Measurements from ENCODE around the gene SRPK1.
"Not testable (repeated sequence)": the region's sequence is repeated elsewhere in the genome, so short reads cannot be mapped to it uniquely, and the experiment has no call there.

Gene SRPK1

DNA sequence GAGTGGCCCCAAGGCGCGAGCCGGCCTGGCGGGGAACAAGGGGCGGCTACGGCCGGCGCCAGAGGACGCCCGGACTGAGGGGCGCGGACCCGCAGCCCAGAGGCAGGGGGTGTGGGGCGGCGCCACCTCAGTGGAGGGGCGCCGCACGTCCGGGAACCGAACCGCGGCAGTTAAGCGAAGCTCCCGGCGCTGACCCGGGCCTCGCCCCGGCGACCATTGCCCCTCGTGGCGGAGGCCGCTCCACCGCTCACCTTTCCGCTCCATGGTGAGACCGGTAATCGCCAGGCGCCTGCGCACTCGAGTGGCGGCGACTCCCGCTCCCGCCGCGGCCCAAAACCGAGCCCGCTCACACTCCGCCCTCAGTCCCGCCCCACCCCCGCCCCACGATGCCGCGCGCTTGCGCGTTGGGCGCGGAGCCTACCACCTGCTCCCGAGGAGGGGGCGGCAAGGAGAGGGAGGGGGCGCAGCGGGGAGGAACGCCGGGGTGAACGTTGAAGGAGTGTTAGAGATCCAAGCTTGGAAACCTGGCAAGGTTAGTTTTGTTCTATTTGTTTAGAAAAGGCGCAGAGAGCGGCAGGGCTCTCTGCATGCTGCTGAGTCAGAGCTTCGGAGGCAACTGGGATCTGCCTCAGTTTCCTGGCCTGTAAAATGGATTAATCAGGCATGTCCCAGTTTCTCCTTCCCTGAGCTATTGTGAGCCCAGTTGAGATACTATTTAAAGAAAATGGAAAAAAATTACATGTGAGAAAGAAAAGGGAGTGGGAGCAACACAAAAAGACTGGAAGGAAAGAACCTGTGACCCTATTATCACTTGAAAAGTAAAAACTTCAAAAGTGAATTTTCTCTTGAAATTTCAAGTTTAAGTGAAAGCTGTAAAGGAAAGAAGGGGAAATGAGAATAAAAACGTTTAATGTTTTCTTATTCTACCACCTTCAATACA, at the start of gene SRPK1:
SRPK1 (minus strand) TSS at position 306 of the 940 bp plus-strand sequence; CDS start at position 264, 42 bp downstream.
- DNase-seq (ENCODE audit: low spot score): peak; percentile 99

DNA sequence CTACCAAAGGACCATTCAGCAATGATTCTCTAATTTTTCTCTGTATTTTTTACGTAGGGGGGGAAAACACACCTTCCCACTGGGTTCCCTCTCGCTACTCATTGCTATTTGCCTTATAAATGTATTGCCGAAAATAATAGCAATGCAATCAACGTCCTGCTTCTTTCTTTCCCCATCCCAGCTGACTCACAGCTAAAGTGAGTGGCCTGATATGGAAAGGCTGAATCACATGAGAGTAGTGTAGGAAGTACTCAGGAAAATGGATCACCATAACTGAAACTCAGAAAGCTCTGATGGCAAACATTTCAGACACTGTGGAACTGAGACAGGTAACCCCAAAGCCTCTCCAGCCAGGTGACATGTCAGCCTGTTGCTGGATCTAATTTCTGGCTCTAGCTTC, 49.3 kb upstream of the SRPK1 start:
- DNase-seq (ENCODE audit: low spot score): no peak

DNA sequence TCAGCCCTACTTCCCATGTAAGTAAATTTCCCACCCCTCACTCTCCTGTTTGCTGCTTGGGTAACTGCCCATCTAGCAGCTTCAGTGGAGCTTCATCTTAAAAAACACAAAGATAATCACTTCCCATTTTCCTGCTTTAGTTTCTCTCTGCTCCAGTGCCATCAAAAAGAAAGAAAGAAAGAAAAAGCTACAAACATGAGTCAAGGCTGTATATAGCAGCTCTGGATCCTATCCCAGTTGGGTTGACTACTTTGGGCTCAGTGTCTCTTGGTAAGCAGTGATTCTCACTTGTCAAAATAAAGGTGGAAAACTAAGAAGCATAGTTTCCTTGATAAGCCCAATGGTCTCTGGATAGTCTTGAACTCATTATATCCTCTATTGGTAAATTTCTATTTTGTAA, 48.7 kb upstream of the SRPK1 start:
- DNase-seq (ENCODE audit: low spot score): no peak

DNA sequence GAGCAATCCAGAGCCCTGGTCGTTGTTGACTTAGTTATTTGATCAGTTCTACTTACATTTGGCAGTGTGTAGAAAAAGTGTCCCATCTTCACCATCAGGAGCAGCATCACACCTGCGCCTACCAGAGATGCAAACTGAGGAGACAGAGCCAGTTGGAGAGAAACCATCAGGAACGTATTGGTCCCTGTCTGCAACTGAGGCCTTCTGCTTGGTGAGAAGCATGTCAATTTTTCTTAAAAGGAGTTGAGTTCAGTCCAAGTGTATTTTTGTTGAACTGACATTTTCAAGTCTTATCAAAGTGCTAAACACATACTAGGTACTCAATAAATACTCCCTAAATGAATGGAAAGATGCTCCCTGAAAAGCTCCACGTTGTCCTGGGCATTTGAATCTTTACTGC, 47.9 kb upstream of the SRPK1 start:
- no peak for DNase-seq (ENCODE audit: low spot score)

DNA sequence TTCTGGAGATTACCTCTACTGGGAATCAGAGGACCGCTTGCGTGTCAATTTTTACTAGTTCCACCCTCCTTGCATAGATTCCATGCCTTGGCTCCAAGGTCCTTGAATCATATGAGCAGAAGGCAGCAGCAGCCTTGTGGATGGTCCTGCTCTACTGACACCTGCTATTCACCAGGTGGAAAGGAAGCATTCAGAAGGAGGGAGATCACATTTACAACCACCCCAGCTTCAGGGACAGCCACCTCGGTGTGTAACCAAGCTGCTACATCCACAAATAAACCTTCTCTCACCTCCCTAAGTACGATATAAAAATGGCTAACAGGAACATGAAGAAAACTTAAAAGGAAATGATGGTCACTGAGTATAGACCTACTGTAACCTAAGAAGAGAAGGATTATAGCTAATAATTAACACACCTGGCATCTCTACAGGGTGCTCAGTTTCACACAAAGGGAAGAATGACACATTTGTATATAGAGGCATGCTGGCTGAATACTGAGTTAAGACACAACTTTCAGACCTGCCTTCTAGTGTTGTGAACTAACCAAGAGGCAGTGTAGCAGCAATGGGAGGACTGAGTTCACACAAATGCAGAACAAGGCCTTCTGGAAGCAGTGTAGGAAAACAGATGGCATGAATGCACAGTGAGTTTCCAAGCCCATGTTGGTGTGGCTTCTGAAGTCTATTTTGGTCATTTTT, 46.3 kb upstream of the SRPK1 start:
- no peak for DNase-seq (ENCODE audit: low spot score)

DNA sequence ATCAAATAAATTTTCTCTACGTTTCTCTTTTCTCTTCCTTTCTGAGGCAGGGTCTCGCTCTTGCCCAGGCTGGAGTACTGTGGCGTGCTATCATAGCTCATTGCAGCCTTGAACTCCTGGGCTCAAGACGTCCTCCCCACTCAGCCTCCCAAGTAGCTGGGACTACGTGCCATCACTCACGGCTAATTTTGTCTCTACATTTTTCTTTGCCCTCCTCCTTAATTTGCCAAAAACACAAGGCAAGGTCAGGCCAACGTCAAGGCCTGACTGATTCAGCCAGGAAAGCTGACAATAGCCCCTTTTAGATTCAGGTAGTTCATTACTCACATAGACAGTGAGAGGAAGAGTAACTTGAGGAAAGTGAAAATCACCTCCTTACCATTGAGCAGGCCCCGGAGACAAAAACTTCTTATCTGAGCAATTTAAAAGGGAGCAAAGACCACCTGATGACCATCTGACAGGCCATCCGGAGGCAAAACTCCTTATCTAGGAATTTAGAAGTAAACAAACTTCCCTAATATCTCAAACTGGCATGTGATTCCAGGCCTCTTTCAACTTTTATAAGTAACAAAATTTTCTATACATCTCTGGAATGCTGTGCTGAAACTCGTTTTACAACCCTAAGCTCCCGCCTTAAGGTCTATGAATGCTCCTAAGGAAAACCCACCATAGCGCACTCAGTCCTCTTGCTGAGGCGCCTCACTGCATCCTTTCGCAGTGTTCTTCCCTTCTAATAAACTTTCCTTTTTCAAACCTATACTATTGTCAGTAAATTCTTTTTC, 42.1 kb upstream of the SRPK1 start:
- no peak for DNase-seq (ENCODE audit: low spot score)

DNA sequence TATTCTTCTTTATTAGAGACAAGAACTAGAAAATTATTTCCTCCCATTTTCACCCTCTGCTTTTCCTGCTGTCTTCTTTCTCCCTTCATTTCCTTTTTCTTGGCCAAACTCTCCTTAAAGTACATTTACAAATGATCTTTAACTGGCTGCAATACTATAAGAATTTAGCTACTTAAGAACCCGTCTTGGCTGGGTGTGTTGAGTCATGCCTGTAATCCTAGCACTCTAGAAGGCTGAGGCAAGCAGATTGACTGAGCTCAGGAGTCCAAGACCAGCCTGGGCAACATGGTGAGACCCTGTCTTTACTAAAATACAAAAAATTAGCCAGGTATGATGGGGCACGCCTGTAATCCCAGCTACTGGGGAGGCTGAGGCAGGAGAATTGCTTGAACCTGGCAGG, 39.3 kb upstream of the SRPK1 start:
- DNase-seq (ENCODE audit: low spot score): no peak

DNA sequence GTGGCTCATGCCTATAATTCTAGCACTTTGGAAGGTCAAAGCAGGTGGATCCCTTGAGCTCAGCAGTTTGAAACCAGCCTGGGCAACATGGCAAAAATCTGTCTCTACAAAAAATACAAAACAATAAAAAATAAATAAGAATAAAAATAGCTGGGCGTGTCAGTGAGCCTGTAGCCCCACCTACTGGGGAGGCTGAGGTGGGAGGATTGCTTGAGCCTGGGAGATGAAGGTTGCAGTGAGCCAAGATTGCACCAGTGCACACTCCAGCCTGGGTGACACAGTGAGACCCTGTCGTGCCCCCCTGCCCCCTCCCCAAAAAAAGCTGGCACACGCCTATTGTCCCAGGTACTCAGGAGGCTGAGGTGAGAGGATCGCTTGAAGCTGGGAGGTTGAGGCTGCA, 35.1 kb upstream of the SRPK1 start:
- no peak for DNase-seq (ENCODE audit: low spot score)

DNA sequence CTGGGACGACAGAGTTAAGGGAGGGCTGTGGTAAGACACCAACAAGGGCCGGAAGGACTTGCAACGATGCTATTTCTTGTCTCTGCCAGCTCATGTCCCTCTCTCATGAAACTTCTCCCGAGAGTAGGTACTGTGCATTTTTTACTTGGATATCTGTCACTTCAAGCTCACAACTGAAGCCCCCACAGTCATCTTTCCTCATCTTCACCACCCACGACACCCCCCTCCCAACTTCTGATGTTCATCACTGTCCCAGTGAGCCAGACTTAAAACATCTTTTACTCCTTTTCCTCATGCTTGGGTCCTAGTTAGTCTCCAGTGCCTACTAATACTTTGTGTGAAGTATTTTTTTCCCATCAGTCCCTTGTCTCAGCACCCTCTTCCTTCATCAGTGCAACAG, 34.6 kb upstream of the SRPK1 start:
- DNase-seq (ENCODE audit: low spot score): no peak

DNA sequence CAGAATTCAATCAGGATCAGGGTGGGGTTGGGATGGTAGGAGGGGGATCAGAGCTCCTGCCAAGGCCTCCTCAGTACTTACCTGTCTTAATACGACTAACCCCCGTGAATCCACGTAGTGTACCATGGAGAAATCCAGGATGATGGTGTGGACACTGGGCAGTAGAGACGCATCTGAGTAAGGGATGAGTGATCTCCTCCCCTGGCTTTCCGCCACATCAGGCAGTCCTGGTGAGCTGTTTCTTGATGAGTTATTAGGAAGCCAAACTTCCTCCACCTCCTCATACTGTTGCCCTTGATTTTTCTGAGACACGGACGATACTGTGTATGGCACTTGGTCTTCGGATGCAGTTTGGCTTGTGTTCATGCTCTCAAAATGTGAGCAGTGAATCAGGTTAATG, 34.2 kb upstream of the SRPK1 start:
- DNase-seq (ENCODE audit: low spot score): no peak

DNA sequence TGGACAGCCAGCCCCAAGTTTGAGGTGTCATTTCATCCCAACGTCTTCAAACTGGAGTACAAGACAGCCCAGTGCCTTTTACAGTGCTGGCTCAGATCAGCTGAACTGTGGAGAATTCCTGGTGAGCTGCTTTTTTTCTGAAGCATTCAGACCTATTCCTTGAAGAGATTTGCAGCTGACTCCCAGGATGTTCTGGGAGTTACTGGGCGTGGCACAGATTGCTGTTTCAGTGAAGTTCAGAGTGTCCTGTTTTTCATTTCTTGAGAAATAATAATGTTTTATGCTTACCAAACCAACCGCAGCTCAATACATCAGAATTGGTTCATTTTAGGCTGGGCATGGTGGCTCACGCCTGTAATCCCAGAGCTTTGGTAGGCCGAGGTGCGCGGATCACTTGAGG, 33.4 kb upstream of the SRPK1 start:
- no peak for DNase-seq (ENCODE audit: low spot score)

DNA sequence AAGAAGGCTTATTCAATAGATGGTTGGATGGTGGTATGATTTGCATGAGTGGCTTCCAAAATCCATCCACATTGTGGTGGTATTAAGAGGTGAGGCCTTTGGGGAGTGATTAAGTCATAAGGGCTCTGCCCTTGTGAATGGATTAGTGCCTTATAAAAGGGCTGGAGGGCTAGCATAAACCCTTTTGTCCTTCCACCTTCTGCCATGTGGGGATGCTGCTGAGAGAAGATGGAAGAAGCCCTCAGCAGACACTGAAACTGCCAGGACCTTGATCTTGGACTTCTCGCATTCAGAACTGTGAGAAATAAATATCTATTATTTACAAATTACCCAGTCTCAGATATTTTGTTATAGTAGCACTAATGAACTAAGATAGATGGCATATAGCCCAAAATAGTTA, 27.8 kb upstream of the SRPK1 start:
- DNase-seq (ENCODE audit: low spot score): no peak

DNA sequence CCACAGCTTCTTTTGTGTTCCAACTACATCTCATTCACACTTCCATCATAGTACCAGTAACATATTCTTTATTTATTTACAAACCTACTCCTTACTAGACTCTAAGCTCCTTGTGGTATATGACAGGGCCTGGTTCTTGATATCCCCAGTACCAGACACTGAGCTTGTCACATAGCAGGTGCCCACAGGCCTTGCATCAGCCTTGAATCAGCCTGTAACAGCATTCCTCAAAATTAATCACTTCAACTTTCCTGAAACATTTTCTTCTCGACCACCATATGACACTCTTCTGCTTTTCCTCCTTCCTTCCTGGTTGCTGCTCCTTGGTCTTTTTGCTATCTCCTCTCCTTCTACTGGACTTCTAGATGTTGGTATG, 24.7 kb upstream of the SRPK1 start:
- no peak for DNase-seq (ENCODE audit: low spot score)

DNA sequence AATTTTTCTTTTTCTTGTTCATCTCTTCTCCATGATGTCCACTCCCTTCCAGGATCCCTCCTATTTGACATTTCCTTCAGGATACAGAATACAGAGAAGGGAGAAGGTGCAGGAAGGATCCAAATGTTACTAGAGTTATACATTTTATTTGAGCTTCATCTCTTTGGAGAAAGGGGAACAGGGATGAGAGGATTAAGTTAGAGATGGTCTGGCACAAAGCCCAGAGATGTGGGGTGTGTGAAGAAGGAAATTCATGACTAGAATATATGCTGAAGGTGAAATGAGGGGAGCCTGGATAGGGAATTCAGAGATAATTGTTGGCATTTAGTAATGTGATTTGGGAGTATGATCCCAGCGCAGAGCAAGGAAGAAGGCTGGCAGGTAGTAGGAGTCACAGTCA, 22.5 kb upstream of the SRPK1 start:
- no peak for DNase-seq (ENCODE audit: low spot score)

DNA sequence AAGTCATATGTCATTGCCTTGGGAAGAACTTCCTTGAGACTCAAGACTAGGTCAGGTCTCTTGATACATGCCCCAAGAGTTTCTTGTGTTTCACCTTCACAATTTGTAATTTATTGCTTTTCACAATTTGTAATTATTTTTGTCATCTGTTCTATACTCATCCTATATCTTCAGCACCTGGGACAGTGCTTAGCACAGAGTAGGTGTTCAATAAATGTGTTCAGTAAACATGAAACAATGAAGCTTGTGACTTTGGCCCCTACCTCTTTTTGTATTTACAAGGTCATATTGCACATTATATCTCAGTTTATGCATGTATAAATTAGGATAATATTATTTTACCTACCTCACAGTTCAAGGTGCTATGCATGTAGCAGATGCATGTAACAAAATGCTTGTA, 21.5 kb upstream of the SRPK1 start:
- DNase-seq (ENCODE audit: low spot score): no peak

DNA sequence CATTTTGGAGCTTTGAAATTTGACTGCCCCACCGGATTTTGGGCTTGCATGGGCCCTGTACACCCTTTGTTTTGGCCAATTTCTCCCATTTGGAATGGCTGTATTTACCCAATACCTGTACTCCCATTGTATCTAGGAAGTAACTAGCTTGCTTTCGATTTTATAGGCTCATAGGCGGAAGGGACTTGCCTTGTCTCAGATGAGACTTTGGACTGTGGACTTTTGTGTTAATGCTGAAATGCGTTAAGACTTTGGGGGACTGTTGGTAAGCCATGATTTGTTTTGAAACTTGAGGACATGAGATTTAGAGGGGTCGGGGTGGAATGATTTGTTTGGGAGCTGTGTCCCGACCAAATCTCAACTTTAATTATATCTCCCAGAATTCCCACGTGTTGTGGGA, 20.3 kb upstream of the SRPK1 start:
- DNase-seq (ENCODE audit: low spot score): not testable (repeated sequence)

DNA sequence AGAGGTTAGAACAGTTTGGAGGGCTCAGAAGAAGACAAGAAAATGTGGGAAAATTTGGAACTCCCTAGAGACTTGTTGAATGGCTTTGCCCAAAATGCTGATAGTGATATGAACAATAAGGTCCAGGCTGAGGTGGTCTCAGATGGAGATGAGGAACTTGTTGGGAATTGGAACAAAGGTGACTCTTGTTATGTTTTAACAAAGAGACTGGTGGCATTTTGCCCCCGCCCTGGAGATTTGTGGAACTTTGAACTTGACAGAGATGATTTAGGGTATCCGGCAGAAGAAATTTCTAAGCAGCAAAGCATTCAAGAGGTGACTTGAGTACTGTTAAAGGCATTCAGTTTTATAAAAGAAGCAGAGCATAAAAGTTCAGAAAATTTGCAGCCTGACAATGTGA, 19.1 kb upstream of the SRPK1 start:
- DNase-seq (ENCODE audit: low spot score): not testable (repeated sequence)

DNA sequence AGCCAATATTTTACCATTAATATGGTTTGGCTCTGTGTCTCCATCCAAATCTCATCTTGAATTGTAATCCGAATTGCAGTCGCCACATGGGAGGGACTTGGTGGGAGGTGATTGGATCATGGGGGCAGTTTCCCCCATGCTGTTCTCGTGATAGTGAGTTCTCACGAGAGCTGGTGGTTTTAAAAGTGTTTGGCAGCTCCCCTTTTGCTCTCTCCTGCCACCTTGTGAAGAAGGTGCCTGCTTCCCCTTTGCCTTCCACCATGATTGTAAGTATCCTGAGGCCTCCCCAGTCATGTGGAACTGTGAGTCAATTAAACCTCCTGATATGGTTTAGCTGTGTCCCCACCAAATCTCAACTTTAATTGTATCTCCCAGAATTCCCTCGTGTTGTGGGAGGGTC, 18.4 kb upstream of the SRPK1 start:
- not testable (repeated sequence) for DNase-seq (ENCODE audit: low spot score)

DNA sequence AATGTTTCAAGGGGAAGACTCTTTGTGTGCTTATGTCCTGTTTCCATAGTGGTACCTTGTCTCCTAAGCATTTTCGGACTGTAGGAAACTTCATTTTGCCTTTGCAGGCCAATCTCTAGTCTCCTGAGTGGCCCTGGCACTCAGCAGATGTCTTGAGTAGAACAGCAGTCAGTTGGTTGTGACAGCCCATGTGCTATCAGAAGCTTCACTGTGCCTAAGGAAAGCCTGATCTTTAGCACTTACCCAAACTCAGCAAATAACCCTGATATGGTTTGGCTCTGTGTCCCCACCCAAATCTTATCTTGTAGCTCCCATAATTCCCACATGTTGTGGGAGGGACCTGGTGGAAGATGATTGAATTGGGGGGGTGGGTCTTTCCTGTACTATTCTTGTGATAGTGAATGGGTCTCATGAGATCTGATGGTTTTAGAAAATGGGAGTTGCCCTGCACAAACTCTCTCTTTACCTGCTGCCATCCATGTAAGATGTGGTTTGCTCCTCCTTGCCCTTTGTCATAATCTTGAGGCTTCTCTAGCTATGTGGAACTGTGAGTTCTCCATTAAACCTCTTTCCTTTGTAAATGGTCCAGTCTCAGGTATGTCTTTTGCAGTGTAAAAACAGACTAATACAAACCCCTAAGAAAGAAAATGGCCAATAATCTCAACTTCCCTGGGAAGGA, 15.9 kb upstream of the SRPK1 start:
- no peak for DNase-seq (ENCODE audit: low spot score)

DNA sequence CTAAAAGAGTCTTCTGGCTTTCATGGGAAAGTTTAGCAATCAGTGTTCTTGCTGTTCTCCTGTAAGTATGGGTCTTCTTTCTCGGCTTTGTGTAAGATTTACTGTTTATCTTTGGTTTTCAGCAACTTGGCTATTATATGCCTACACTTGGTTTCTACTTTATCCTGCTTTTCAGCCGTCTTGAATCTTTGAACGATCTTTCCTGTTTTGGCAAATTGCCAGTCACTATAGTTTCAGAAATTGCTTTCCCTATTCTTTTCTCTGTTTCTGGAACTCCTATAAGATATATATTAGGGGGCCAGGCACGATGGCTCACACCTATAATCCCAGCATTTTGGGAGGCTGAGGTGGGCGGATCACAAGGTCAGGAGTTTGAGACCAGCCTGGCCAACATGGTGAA, 14.6 kb upstream of the SRPK1 start:
- no peak for DNase-seq (ENCODE audit: low spot score)

DNA sequence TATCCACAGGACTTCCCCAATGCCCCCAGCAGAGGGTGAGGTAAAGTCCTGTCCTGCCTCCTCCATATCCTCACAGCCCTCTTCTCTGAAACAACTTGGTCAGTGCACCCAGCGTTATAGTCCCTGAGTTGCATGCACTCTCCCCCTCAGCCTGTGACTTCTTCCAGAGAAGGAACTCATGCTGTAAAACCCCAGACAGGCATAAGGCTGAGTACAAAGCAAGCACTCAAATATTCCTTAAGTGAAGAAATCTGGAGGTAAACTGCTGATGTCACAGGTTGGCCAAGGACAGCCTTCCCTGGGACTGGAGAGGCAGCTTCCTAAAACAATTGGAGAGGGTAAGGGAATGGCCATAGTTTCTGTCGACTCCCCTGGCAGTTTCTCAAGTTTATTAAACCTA, 12.9 kb upstream of the SRPK1 start:
- no peak for DNase-seq (ENCODE audit: low spot score)

DNA sequence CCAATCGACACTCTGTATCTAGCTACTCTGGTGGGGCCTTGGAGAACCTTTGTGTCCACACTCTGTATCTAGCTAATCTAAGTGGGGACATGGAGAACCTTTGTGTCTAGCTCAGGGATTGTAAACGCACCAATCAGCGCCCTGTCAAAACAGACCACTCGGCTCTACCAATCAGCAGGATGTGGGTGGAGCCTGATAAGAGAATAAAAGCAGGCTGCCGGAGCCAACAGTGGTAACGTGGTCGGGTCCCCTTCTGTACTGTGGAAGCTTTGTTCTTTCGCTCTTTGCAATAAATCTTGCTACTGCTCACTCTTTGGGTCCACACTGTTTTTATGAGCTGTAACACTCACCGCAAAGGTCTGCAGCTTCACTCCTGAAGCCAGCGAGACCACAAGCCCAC, 11.0 kb upstream of the SRPK1 start:
- DNase-seq (ENCODE audit: low spot score): not testable (repeated sequence)

All from D341Med (cell line).